ENCODE data around the gene PNLIP.

Gene PNLIP

GRCh38 chr10:116587878-116588591 lies 42.3 kb downstream of the PNLIP start:
- no peak for DNase-seq

DNA sequence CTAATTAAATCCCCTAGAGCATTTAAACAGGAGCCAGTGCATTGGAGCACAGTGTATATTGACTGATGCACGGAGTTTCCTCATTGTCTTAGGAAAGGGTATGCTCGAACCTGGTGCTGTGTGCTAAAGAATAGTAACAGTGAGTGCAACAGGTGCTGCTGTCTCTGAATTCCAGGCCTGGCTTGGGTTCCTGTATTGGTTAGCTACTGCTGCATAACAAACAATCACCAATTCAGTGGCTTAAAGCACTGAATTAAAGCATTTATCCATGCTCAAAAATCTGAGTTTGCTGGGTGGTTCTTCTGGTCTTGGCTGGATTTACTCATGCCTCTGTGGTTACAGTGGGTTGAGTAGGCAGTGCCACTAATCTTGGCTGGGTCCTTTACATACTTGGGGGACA lies 43.3 kb downstream of the PNLIP start:
- DNase-seq = no peak

- DNase-seq = no peak
These were observed 44.2 kb downstream of the PNLIP start for GRCh38 chr10:116589926-116590325.

DNA sequence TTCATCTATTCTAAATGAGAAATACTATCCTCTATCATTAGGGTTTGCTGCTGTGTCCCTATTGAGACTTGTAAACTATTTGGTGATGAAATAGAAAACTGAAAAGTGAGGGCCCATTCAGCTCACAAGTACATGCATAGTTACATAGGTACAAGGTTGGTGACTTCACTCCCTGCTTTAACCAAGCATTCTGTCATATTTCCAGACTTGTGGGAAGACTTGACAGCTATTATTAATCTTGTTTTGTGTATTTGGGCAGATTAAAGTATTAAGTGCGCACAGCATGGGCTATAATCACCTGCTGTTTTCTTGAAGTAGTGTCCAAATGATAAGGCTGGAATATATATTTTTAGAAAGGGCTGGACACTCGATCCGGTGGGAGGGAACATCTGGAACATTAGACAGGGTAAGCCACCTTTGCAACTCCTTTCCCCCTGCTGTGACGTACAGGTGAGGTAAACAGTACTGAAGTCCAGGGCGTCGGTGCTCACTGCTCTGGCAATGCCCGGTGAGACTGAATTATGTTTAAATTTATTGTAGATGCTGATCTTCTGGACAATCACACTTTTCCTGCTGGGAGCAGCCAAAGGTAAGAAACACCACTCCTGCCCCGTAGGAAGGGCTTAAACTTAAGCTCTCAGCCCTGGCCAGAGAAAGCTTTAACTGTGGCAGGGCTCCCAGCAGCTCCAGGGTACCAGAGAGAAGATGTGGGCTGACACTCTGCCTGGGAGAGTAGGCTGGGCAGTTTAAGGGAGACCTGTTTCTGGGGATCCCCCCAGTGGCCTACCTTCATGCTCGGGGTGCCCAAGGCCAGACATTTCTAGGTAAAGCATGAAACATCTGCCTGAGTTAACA lies 45.1 kb downstream of the PNLIP start, which contains the start of gene PNLIPRP1:
TSS of gene PNLIPRP1 (plus strand) at position 370 of the 855 bp plus-strand sequence. CDS start at position 541, 171 bp downstream.
- DNase-seq = no peak

DNA sequence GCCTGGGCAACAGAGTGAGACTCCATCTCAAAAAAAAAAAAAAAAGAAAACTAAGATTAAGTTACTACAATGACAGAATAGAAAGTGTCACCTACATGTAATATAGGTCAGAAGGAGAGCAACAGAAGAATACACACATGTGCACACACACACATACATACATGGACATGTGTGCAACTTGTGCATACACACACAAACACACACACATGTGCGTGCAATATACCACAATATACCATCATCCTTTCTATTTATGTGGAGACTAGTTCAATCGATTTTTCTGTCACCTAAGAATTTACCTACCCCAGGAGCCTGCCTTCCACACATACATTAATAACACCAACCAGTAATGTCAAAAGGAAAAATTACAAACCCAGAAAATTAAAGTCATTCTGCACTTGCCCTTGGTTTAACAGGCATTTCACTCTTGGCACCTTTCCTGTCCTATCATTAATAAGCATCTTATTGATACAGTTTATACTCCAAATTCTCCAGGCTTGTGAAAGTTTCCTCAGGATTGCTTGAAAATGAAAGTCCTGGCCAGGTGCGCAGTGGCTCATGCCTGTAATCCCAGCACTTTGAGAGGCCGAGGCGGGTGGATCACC lies 47.5 kb downstream of the PNLIP start:
- no peak for DNase-seq

DNA sequence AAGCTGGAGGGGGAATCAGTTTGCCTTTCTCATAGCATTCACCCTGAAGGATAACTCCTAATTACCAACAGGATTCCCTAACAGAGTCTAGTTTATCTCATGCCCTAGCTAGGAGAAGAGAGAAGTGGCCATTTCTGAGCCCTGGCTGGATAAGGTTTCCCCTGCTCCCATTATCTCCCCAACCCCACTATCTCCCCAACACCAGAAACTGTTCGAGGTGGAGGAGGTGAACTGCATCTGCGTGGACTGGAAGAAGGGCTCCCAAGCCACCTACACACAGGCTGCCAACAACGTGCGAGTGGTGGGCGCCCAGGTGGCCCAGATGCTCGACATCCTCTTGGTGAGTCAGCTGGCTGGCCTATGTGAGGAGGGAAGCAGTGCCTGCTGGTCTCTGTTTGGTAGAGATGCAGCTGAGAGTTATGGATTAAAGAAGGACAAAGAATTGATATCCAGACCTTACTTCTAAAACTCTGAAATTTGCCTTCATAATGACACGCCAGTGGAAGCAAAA lies 48.8 kb downstream of the PNLIP start:
- DNase-seq = no peak

- no peak for DNase-seq
These were observed 50.3 kb downstream of the PNLIP start for GRCh38 chr10:116596062-116596461.

DNA sequence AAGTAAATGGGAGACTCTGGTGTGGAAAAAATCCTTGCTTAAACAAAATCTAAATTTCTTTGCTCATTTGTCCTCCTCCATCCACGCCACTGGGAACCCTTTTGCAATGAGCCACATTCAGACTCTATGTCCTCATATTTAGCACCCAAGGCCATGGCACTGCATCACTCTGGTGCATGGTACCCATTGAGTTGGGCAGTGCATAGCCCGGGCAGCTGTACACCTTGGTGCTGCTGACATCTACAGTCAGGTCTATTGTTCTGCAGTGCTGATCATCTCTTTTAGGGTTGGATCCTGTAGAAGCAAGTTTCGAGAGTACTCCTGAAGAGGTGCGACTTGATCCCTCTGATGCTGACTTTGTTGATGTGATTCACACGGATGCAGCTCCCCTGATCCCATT lies 51.8 kb downstream of the PNLIP start:
- DNase-seq = no peak

DNA sequence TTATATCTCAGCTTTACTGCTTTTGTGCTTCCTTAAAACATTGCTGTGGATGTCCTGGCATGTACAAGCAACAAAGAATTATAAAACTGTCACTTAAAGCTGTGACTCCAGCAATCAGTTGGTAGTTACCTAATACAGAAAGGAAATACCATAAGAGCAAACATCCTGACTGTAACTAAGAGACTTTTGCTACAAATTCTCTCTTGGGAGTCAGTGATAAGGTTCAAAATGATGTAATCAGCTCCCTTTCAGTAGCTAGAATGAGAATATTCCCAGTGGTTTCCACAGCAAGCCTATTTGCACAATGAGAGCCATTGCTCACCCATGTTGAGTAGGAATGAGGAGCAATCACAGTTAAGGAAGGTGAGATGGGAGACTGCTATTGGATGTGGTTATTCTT lies 52.6 kb downstream of the PNLIP start:
- no peak for DNase-seq

- no peak for DNase-seq
These were observed 54.3 kb downstream of the PNLIP start for GRCh38 chr10:116599991-116600390.

- DNase-seq = no peak
These were observed 57.1 kb downstream of the PNLIP start for GRCh38 chr10:116602648-116603400.

GRCh38 chr10:116606061-116606483 lies 60.3 kb downstream of the PNLIP start:
- no peak for DNase-seq

GRCh38 chr10:116607336-116607735 lies 61.6 kb downstream of the PNLIP start:
- DNase-seq = no peak

- DNase-seq = no peak
These were observed 63.2 kb downstream of the PNLIP start for GRCh38 chr10:116608686-116609594.

DNA sequence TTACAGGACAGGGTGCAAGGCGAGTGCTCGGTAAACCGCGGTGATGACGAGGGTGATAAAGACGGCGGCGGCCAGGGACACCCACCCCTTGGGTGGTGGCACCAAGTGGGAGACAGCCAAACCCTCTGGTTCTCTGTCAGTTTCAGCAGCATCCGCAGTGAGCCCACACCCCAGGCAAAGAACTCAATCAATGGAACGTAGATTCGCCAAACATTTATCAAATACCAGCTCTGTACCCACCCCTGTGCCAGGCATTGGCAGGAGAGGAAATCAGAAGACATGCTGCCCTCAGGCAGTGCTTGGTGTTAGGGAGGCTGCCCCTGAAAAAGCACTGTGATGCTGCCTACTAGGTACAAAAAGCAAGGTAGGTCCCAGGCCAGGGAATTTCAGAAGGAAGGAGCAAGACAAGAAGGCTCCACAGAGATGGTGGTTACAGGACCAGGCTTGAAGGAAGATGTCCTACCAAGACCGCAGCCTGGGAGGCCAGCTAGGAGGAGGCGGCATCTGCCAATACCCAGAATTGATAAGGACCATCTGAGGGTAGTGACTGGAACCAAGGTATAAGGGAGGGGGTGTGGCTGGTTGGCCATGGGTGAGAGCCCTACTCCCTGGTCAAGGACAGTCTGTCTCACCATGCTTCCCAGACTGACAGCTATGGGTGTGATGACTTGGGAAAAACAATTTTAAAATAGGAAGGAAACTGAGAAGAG lies 64.9 kb downstream of the PNLIP start:
- DNase-seq = no peak

DNA sequence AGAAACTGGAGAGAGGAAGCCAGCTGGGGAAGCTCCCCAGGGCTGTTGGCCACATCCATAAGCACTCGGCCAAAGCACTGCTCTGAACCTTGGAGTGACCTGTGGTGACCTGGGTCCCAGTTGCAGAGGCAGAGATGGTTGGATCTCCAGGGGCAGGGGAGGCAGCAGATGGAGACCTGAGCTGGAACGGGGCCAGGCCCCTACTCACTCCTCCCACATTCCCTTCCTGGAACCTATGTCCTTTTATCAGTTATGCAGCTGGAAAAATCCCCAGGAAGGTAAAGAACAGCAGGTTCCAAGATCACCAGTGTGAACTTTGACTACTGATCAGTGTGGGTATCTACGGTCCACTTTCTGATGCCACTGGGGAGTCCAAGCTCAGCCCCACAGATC lies 65.4 kb downstream of the PNLIP start:
- DNase-seq = no peak

DNA sequence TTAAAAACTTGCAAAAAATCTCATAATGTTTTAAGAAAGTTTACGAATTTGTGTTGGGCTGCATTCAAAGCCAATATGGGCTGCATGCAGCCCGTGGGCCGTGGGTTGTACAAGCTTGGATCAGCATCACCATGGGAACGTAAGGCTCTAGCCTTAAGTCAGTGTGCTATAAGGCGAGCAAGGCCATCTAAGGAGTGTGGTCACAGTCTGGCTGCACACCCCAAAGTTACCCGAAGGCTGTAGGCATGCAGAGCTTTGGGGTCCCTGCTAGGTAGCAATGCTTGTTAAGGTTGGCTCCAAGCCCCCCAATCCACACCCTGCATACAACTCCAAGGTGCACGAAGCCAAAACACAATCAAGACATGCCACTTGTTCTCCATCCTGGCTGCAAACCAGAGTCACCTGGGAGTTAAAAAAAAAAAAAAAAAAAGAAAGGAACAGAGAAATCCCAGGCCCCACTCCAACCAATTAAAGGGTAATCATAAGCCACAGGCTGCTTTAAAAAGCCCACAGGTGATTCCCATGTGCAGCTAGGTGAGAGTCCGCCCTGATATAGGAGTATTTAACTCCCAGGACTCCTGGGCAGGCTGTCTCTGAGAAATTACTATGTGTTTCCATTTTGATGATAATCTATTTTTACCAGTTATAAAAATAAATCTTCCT lies 66.5 kb downstream of the PNLIP start:
- no peak for DNase-seq

GRCh38 chr10:116613471-116613870 lies 67.7 kb downstream of the PNLIP start:
- no peak for DNase-seq

DNA sequence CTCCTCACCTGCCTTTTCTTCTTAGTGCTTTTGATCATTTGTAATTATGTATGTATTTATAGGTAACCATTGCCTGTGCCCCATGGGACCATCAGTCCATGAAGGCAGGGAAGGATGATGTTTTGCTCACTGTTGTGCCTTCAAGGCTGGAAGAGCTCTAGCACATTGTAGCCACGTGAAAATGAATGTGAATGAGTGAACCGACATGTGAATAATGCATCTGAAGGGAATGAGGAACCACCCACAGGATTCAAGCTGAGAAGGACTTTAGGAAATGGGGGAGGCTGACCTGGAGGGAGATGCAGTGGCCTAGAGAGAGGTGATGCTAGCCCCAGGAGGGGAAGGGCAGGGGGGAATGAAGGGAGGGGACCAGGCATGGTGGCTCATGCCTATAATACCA lies 69.1 kb downstream of the PNLIP start:
- no peak for DNase-seq

- DNase-seq = no peak
These were observed 69.6 kb downstream of the PNLIP start for GRCh38 chr10:116615199-116615776.
